HG03575 (cell line): ENCODE measurements around the gene CCDC88B.

ENCODE experiments used
- ATAC-seq: cut with Tn5 transposase; IDR thresholded peaks from one replicate; pipeline ENCODE4 v1.9.1; 2021; ENCODE audit not compliant: unreplicated experiment, insufficient number of reproducible peaks, low FRiP score; ENCODE audit errors: extremely low read depth

The CCDC88B gene

DNA sequence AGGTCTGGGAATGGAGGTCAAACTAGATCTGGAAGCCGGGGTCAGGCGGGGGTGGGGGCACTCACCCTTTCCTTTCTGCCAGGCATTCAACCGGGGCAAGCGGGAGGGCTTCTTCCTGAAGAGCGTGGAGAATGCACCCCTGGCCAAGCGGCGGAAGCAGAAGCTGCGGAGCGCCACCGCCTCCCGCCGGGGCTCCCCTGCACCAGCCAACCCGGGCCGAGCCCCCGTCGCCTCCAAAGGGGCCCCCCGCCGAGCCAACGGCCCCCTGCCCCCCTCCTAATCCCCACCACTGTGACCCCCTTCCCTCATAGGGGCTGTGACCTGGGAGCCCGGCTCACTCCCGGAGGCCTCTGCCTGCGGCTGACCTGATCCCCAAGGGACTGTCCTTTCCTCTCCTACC, 31.2 kb downstream of the CCDC88B start:
- ATAC-seq: no peak

DNA sequence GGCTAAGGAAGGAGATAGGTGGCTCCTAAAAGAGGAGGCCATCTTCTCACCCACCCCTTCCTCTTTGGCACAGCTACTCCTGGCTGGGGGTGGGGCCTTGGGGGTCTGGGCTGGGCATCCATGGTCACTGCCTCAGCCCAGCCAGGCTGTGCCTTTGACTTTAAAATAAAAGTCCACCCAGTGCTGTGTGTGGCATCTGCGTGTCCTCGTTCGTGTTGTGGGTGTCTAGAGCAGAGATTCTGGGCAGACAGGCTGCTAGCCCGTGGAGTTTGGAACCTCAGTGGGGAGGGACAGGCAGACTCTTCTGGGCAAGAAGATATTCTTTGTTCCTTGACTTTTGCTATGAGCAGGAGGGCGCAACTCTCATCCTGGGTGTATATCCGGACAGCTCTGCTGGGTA, 32.0 kb downstream of the CCDC88B start:
- no peak for ATAC-seq

DNA sequence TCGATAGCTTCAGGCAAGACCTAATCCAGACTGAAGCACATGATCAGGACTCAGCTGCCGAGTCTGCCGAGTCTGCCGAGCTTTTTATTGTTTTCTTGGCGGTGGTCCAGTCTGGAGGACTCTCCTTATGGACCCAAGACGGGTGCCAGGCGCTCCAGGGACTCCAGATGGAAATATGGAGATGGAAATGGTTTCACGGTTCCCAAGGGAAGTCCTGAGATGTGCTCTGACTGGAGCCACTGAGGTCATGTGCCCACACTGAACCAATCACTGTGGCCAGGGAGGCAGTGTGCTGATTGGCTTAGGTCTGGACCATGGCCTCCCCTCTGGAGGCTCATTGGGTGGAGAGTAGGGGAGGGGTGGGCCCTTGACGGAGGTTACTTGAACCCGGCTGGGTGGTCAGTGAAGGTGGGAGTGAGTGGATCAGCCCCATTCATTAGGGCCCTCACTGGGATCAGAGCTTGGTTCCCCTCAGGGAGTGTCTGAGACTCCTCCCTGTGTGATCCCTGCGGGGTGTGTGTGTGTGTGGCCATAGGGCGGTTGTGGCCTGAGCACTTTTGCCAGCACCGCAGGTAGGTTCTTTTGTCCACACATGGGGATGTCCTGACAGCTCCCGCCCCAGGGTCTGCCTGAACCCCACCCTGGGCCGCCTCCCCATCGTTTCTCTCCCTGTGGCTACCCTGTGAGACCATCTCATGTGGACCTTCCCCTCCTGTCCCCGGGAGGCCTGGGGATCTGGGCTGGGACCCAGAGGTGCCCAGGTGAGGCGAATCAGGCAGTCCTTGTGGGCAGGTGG, 33.0 kb downstream of the CCDC88B start:
- no peak for ATAC-seq

DNA sequence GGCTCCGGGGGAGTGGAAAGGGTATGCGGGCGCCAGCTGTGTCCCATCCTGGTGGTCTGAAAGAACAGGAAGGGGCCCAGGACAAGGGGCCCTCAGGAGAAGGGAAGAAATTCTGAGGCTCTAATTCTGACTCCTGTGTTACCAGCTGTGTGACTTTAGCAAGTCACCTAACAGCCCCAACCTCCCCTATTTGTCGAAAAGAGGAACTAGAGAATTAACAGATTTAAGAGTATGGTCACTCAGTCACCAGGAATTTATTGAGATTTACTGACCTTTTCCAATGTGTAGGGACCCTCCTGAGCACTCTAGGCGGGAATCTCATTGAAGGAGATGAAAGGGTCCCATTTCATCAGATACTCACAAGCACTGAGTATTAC, 33.6 kb downstream of the CCDC88B start:
- no peak for ATAC-seq

DNA sequence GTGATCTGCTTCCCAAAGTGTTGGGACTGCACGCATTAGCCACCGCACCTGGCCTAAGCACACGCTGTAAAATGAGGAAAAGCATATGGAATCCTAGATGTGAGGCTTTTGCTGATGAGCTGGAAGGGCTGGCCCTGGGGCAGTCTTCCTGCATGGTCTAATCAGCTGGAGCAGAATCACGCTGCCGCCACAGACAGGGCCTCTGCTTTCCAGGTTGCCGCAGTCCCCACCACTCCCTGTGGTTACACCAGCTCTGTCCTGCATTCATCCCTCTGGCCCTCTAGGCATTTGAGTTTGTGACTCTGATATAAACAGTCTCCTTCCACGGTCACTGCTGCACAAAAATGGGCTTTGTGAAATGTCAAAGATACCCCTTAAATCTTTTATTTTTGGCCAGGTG, 36.1 kb downstream of the CCDC88B start:
- no peak for ATAC-seq

DNA sequence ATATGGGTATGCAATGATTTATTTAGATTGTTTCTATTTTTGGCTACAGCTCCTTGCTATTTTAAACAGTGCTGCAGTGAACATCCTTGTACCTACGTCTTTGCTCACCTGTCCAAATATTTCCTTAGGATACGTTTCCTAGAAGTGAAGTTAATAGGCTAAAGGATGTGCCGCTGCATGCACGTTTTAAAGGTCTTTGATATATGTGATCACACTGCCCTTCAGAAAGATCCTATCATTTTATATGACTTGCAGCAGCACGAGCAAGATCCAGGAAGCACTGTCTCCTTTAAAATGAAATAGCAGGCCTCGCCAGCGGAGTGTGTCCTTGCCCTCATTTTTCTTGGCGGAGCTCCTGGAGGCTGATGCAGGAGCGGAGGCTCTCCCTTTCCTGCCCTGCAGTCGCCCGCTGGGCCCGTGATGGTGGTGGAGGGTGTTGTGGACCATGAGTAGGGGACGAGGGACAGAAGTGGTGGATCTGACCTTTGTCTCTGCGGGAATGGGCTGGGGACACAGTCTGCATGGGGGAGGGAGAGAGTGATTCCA, 38.4 kb downstream of the CCDC88B start:
- no peak for ATAC-seq

DNA sequence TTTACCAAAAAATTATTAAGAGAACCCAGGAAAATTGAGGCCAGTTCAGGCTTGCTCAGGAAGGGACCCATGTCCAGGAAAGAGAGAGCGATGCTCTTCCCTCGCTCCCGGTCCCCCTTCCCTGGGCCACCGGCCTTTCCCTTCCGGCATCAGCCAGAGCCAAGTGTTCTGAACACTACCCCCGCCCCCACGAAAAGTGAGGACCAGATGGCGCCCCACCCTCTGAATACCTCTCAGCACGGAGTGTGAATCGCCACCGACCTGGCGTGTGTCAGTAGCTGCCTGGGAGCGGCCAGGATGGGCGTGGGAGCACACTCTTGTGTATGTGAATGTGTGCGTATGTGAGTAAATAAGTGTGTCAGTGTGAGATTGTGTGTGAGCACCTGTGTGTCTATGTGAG, 39.2 kb downstream of the CCDC88B start:
- no peak for ATAC-seq

DNA sequence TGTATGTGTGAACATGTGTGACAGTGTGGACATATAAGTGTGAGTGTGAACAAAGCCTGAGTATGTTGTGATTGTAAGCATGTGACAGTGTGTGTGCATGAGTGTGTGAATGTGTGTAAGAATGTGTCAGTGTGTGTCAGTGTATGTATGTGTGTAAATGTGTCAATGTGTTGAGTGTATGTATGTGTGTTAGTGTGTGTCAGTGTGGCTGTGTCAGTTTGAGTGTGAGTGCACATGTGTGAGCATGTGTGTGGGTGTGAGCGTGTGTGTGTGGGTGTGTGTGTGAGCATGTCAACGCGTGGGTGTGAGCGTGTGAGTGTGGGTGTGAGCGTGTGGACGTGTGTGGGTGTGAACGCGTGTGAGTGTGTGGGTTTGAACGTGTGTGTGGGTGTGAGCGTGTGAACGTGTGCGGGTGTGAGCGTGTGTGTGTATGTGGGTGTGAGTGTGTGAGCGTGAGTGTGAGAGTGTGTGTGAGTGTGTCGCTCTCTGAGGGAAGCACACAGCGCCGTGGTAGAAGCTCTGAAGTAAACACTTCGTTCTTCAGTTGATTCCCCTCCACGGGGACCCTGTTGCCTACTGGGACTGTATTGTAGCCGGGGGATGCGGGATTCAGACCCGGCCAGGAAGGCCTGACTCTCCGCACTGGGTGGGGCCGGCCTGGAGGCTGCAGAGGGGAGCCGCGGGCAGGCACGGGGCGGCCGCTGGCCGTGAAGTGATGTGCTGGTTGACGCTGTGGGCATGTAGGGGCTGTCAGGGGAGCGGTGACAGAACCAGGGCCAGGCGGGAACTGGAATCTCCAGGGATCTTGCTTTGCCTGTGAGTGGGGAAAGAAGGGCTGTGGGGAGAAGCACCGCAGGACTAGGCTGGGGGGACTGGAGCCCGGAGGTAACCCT, 40.1 kb downstream of the CCDC88B start:
- ATAC-seq: no peak

DNA sequence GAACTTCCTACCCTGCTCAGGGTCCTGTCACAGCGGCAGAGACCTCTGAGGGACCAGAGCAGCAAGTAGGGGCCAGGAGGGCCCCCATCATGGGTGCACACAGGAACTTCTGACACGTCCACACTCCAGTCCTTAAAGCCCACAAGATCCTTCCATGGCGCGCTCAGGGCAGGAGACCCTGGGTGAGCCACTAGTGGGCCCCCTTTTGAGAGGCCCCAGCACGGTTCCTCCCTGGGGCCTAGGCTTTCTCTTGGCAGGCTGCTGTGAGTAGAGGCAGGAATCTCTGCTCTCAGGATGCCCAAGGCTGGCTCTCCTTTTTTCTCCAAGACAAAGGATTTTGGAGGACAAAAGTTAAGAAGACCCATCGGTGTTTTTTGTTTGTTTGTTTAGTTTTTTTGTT, 41.3 kb downstream of the CCDC88B start:
- ATAC-seq: no peak

DNA sequence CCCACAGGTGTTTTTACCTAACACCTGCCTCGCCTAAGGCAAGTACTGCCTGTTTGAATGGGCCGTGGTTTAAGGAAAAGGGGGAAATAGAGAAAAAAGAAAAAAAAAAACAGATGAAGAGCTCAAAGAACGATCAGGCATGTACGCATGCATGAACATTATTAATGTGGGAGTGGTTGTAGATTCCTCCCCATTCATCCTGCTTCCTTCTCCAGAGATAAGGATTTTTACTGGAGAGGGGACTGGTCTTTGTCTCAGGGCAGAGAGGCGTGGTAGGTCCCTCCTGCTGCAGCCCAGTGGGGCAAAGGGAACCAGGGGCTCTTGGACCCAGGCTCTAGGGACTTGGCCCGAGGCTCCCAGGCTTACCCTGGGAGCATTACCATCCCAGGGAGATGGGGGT, 42.0 kb downstream of the CCDC88B start:
- ATAC-seq: no peak

DNA sequence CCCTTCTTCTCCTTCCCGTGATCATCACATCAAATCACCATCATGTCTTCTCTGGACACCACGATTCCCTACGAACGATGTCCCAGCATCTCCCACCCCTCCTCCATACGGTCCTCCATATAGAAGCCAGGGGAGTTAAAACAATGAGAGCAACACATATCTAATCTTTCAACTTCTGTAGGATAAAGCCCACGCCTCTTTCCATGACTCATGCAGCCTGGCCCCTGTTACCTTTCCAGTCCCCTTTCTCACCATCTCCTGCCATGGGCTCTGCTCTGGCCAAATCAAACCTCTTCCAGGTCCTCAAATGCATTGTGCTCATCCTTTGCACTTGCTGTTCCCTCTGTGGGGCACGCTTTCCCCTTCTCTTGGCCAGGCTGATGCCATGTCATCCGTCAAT, 42.6 kb downstream of the CCDC88B start:
- no peak for ATAC-seq

DNA sequence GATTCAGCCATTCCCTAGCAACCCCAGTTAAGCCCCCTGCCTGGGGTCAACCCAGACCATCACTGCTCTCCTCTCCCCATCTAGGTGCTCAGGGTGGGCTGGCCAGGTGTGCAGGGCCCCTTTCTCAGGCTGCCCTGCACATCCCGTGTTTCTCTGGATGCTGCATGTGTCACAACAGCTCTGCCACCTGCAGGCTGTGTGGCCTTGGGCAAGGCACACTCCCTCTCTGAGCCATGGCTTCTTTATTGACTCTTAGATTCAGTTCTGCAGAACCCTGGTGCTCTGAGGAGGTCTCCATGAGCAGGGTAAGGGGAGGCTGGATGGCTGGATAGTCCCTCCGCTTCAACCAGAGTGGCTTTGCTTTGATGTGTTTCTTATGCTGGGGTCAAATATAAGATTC, 43.6 kb downstream of the CCDC88B start:
- no peak for ATAC-seq

DNA sequence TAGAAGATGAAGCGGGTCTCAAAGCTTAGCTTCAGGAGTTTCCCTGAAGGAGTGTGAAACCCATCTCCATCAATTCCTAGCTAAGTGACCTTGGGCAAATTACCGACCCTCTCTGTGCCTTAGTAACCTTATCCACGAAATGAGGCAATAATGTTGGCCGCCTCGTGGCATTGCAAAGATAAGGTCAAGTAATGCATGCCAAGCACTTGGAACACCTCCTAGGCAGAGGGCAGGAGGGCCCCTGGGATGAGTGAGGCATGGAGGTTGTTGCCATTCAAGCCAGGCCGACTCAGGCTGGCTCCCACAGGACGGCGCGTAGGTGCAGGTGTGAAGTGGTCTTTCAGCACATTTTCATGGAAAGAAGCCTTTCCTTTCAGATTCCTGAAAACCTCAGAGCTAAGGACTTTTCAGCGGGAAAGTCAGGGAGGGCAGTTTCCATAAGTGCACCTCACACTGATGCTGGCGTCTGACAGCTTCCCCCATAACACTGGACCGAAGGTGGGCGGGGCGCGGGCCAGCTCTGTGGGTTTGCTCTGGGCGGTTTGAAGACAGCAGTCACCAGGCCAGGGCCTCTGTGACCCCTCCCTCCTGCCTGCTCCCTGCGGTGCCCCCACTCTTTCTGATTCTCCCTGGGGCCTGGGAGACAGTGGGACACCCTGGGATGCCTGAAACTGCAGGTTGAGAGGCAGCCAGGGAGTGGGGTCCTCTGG, 44.2 kb downstream of the CCDC88B start:
- no peak for ATAC-seq

DNA sequence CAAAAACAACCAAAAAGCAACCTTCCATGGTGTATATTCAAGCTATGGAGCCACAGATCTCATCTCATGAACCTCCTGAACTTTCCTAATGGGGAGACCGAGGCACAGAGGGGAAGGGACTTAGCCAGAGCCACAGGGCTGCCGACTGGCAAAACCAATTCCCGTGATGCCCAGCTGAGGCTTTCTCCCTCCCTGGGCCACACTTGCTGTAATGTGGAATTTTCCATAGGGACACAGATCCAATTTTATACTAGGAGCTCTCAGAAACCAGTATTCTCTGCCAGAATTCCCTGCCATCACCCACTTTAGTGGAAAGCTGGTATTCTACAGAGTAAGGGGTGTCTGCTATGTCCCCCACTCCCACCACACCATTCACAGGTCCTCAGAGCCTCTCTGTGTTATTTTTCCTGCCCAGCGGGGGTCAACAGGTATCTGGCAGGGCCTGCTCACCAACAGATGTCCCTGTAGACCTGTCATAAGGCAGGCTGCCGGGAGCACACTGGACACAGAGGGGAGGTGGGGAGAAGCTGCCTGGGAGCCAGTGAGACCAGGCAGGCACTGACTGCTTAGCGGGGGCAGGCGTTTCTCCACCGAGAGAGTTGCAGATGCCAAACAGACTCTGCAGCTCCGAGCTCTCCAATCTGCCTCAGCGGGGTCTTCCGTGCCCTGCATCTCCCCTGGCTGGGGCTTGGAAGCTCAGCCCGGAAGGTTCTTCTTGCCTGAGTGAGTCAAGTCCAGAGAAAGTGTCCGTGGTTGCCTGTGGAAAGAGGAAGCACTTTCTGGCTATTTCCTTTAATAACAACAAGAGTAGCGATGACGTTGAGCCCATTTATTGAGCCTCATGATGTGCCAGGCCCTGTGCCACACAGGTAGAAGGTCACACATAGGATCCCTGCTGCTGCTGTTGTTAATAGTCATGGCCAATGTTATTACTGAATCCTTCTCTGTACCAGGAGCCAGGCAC, 45.3 kb downstream of the CCDC88B start:
- ATAC-seq: no peak

DNA sequence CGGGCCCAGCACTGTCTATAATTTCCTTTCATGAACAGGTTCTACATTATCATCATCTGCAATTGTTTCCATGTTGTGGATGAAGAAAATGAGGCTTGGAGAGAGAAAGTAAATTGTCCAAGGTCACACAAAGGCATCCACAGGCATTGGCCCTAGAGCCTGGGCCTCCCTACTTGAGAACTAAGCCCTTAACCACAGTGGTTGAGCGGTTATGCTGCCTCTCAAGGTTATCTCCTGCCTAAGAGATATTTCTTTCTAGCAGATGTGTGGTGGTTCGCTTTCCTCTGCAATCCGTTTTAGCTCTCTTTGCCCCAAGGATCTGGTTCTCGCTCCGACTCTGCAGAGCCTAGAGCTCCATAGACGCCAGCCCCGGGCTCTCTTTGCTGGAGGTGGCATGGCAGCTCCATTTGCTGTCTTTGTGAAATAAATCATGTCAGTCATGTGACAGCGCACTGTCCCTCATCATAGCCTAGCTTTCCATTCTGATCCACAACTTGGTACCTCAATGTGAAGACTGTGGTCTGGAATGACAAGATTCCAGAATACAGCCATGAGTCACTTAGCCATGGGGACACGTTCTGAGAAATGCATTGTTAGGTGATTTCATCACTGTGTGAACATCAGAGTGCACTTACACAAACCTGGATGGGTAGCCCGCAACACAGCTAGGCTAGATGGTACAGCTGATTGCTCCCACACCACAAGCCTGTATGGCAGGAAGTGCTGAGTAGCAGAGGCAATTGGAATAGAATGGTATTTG, 46.1 kb downstream of the CCDC88B start:
- ATAC-seq: no peak

DNA sequence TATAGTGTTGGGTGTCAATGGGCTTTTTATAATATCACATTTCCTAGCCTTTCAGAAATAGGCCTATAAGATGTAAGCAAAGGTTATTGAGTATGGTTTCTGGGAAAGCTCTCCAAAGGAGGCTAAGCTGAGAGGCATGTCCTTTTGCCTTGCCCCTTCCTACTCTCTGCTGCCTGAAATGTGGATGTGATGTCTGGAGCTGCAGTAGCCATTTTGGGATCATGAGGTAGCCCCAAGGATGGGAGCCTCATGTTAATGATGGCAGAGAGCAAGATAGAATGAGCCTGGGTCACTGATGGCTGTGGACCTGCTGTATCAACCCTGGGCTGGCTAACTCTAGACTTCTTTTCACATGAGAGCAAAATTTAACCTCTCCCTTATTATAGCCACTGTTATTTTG, 47.9 kb downstream of the CCDC88B start:
- no peak for ATAC-seq

DNA sequence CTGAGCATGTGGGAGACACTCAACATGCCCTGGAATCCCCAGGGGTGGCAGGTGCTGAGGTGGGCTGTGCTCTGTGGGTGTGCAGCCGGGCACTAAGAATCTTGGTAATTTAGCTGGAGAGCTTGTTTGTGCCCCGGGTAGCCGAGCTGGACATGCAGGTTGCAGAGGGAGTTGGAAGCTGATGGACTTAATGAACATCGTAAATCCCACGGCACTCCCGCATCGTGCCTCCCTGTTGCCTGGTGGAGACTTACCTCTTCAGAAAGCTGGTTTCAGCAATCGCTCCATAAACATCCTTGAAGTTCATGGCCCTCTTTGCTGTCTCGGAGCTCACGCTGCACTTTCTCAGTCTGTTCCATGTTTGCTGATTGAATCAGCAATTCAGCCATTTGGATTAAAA, 48.9 kb downstream of the CCDC88B start:
- ATAC-seq: no peak

DNA sequence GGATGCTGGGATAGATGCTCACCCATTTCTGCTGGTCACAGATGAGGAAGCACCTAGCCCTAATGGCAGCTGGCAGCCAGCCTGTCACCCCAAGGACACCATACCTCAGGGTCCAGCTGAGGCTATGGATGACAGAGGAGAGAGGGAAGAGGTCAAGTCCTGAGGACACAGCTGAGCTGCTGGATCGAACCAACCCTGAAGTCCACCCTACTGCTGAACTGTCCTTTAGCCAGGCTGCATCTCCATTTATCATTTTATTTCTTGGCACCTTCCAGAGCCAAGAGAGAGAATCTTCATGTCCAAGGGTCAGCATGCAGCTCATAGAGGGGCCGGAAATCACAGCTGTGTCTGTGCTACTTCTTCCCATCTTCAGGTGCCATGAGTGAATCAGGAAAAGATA, 49.8 kb downstream of the CCDC88B start:
- no peak for ATAC-seq
